ENCODE results near the gene CDC42EP3.

DNA sequence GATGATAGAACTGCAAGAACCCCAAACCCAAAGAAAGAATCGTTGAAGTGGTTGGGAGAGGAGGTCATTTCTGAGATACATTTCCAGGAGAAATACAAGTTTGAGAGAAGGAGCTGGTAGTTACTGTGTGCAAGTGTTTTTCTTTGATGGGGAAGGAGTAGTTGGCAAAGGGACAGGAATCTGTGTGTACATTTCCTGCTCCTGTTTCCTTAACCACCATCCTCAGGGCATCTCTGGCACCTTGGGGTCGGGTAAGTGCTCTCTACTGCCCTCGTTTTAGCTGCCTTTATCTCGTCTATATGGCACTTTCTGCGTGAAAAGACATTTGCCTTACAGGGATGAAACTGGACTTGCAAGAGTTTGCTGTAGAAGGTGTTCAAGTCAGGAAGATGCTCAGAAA is 27.3 kb downstream of the CDC42EP3 start:
- TF ChIP-seq, protein P1, sequence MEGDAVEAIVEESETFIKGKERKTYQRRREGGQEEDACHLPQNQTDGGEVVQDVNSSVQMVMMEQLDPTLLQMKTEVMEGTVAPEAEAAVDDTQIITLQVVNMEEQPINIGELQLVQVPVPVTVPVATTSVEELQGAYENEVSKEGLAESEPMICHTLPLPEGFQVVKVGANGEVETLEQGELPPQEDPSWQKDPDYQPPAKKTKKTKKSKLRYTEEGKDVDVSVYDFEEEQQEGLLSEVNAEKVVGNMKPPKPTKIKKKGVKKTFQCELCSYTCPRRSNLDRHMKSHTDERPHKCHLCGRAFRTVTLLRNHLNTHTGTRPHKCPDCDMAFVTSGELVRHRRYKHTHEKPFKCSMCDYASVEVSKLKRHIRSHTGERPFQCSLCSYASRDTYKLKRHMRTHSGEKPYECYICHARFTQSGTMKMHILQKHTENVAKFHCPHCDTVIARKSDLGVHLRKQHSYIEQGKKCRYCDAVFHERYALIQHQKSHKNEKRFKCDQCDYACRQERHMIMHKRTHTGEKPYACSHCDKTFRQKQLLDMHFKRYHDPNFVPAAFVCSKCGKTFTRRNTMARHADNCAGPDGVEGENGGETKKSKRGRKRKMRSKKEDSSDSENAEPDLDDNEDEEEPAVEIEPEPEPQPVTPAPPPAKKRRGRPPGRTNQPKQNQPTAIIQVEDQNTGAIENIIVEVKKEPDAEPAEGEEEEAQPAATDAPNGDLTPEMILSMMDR (IDR thresholded peaks at IDR 0.05), result no peak
- TF ChIP-seq EP300 (IDR thresholded peaks at IDR 0.05), result no peak
